Stimulated activated CD4-positive, alpha-beta T cell treated with anti-CD3 and anti-CD28 coated beads, Interleukin-2, amount 100 ng/mL, for 48 hours (primary cell): ENCODE data around the gene LOXL1.

Experiments
- DNase-seq, 2 donors: peaks; one replicate each; pipeline ENCODE4 v3.0.0-alpha.2; 2020

Gene LOXL1

DNA sequence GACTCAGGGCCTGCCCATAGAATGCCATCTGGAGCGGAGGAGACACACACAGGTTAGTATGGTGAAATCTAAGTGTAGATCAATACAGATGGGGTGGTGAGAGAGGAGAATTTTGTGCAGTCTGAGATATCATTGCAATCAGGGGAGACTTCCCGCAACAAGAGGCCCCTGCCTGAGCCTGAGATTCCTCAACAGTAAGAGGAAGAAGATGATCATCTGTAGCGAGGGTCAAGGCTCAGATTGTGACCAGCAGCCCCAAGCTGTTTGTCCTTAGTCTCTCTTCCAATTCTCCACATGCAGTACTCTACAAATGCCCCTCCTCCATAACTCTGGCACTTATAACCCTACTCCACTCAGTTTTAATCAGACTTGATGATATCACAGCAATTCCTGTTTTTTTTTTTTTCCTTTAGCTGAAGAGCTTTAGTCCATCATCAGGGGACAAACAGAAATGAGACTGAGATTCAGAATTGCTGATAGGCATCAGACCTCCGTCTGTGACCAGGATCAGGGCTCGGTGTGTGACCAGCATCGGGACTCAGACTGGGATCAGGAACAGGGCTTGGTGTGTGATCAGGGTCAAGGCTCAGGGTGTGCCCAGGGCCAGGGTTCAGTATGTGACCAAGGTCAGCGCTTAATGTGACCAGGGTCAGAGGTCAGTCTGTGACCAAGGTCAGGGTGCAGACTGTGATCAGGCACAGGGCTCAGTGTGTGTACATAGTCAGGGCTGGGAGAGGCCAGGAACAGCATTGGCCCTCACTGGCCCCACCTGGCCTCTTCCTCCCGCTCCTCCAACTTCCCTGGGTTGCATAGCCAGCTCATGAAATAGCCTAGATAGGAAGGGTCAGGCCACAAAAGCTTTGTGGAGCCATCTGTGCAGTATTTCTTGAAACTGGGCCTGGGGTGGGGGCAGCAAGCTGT, 14.1 kb downstream of the LOXL1 start:
- no peak for DNase-seq

DNA sequence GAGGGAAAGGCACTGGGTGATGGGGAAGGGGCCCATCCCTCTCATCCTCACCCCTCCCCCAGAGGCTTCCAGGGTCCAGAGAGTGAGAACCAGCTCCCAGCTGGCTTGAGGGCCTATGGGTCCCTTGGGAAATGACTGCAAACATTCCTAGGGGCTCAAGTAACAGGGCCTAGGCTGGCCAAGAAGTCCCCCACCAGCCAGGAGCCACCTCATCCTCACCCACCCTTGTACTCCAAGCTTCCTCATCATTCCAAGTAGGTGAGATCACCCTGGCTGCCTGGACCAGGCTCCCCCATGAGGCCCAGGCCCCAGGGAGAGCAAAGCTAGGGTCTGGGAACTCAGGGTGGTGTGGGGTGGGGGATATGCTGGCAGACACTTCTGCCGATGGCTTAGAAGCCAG, 14.8 kb downstream of the LOXL1 start:
- DNase-seq: no peak

DNA sequence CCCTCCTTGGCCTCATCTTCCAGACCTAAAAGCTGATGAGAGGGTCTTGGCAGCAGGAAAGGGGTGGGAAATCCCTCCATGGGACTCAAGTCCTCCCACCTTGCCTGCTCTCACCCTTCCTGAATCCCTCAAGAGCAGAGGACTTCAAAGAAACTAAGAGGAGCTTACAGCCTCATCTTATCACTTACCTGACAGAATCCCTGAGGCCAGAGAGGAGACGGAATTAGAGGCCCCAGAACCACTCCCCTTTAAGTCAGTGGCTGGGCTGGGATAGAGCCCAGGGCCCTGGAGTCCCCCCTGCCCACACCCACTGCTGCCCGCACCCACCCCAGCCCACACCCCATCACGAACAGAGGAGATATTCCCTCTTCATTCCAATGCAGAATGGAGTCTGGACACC, 15.2 kb downstream of the LOXL1 start:
- no peak for DNase-seq

DNA sequence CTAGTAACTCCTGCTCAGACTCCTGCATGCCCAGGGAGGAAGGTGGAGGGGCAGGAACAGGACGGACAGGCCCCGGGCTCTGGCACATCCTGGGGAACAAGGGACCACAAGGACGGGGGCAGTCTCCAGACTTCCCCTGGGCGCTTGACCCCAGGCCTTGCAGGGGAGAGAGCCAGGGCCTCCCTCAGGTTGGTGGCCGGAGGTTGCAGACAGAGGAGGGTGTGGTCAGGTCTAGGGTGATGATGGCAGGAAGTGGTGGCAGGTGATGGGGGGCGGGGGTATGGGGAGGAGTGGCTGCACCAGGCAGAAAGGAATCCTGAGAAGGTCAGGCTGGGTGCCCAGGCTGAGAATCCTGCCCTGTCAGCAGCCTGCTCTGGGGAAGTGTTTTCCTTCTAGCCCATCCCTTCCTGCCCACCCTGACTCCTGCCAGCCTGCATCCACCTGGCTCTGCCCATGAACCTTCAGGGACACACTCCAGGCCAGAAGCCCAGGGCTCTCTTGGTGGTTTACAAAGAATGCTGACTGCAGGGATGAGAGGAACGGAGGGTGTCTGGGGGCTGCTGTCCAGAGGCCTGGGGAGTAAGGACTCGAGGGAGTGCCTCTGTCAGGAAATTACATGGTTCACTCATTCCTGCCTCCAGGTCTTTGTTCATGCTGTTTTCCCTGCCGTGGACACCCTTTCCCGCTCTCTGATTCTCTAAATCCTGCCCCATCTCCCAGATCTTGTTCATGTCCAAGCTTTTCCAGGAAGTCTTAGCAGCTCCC, 15.8 kb downstream of the LOXL1 start:
- DNase-seq: no peak

DNA sequence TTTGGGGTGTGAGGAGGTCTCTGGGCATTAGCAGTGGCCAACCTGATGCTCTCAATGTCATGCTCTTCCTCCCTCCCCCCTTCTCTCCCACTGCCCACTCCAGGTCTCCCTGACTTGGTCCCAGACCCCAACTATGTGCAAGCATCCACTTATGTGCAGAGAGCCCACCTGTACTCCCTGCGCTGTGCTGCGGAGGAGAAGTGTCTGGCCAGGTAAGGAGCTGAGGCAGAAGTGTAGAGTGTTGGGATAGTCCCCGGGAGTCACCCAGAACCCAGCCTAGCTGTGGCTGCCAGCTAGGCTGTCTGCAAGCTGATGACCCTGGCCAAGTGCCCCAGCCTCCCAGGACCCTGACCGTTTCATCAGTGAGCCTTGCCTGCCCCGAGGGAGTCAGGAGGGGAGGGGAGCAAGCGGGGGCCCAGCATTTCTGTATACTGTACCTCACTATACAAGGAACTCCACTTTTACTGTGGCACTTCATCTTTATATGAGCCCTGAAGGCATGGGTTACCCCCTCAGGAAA, 16.5 kb downstream of the LOXL1 start:
- no peak for DNase-seq

DNA sequence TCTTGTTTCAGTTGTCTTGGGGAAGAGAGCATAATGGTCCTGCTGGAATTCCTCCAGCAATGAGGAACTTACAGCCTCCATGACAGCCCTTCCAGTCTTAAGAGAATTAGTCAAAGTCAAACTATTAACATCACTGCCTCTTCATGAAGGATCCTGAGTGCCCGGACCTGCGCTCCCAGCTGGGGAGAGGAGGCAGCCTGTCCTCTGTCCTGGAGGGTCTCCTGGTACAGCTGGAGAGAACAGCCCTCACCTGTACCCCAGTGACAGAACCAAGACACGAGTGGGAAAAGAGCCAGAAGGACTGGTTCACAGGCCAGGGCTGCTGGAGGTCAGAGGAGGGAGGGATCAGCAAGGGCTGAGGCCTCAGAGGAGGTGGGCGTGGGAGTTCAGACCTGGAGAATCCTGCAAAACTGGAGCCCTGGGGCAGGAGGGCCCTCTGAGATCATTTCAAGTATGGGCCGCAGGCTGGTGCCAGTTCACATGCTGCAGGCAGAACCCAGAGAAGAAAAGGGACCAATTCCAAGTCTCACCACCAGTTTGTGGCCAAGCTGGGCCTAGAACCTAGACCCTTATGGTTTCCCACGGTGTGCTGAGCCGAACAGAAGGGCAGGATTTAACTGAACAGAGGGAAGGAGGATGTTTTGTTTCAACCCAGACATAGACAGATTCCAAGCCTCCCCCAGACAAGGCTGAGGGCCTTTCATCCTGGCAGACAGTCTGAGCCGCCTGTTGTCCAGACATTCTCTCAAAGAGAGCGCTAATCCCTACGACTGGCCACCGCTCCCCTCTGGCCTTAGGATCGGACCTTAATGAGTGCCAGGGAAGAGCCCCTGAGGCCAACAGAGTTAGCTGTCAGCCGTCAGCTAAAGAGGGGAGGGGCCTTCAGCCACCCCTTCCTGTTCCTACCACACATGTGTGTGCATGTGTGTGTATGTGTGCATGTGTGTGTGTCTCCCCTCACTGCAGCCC, 18.2 kb downstream of the LOXL1 start:
- DNase-seq: no peak

DNA sequence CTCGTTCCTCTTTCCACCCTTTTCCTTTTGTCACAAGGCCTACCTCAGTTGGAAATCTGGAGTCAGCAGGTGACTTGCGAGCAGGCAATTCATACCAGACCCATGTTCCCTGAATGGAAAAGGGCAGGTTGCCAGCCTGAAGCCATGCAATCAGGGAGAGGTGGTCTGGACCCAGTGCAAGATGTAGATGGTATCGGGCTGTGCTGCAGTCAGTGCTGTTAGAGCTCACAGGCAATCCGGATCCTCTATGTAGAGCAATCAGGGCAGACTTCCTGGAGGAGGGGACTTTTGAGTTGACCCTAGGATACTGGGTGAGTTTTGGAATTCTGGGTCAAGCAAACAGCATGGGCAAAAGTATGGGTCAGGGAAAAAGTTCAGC, 18.9 kb downstream of the LOXL1 start:
- no peak for DNase-seq

DNA sequence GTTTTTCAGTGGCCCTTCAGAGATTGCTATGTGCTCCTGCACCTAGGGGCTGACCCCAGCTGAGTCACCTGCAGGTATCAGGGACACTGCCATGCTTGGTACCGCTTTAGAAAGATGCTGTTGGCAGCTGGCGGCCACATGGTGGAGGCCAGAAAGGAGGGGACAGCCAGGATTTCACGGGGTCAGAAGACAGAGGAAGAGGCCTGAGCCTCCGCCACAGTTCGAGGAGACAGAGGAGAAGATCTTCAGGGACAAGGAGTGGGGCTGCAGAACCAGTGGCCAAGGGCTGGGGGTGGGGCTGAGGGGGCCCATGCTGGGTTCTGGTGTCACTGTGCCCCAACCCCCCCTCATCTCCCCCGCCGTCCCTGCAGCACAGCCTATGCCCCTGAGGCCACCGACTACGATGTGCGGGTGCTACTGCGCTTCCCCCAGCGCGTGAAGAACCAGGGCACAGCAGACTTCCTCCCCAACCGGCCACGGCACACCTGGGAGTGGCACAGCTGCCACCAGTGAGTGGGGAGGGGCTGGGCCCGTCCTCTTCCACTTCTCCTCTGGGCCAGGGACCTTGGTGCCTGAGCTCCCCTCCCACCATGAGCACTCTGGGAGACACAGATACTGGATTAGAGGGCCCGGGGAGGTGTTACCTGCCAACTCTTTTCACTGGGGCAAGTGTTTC, 19.9 kb downstream of the LOXL1 start:
- no peak for DNase-seq

DNA sequence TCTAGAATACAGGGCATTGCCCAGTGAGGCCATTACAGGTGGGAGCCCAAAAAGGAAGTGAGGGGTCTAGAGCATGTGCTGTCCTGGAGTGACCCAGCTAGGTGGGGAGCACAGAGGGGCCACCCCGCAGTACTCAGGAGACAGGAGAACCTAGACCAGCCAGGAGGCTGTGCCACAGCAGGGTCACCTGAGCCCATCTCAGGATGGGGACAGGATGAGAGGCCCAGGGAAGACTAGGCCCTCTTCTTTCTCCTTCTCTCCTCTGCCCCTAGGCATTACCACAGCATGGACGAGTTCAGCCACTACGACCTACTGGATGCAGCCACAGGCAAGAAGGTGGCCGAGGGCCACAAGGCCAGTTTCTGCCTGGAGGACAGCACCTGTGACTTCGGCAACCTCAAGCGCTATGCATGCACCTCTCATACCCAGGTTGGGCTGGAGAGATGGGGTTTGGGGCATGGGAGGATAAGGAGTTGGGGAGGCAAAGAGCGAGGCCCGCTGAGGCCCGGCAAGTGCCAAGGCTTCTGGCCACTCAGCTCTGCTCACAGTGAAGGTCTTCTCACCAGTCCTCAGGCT, 20.6 kb downstream of the LOXL1 start:
- no peak for DNase-seq

DNA sequence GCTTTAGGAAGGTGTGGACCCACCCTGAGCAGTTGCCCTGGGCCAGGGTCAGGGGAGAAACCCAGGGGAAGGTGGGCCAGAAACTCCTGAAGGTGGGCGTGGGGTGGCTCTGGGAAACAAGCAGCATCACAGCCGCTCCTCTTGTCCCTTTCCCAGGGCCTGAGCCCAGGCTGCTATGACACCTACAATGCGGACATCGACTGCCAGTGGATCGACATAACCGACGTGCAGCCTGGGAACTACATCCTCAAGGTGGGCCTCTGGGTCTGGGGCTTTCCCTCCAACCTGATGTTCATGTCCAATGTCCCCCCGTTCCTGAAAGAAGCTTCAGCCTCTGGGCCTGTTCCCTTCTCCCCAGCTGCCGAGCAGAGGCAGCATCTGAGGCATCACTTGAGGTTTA, 21.4 kb downstream of the LOXL1 start:
- DNase-seq: no peak

DNA sequence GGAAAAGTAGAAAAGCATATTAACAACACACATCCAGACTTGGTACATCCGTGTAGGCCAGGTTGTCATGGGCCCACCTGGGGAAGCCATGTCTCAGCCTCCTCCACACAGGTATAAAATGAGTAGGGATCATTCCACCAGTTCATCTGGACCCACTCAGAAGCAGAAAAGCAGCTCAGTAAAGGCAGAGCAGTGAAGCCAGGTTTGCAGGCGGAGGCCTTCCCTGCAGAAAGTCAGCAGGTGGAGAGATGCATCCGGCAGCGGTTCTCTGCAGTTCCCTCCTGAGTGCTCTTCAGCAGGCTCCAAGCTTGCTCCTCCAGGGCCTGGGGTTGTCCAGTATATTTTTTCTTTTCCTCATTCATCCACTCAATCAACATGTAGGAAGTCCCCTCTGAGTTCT, 22.1 kb downstream of the LOXL1 start:
- no peak for DNase-seq

DNA sequence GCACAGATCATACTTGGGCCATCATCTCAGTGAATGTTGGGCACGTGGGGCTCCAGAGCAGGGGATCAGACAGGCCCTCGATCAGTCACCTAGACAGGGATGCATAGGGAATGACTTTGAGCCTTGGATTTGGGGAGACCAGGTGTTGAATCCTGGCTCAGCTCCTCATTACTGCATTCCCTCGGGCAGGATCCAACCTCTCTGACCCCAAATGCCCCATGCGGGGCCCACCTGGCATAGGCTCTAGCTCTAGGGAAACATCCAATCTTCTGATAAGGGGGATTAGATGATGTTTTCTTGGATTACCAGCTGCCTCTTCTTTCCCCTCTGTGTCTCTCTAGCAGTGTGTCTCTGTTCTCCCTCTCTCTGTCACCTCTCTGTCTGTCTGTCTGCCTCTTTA, 22.7 kb downstream of the LOXL1 start:
- no peak for DNase-seq

DNA sequence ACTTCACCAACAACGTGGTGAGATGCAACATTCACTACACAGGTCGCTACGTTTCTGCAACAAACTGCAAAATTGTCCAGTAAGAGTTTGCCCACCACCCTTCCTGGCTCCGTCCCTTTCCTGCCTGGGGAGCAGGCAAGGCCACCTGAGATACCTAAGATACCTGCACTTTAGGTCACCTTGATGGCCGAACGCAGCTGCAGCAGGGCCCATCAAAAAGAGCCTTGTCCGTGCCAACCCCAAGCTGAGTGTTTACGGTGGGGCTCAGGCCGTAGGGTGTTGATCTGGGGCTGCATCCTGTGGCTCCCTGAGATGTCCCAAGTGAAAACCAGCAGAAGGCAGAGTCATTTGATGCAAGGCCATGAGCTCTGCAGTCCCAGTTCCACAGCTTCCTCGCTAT, 23.2 kb downstream of the LOXL1 start:
- no peak for DNase-seq

DNA sequence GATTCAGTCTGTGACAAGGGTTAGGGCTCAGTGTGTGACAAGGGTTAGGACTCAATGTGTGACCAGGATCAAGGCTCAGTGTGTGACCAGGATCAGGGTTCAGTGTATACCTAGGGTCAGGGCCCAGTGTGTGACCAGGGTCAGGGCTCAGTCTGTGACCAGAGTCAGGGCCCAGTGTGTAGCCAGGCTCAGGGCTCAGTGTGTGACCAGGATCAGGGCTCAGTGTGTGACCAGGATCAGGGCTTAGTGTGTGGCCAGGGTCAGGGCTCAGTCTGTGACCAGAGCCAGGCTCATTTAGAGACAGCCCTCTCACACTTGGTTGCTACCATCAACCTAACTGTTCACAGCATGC, 24.2 kb downstream of the LOXL1 start:
- no peak for DNase-seq

DNA sequence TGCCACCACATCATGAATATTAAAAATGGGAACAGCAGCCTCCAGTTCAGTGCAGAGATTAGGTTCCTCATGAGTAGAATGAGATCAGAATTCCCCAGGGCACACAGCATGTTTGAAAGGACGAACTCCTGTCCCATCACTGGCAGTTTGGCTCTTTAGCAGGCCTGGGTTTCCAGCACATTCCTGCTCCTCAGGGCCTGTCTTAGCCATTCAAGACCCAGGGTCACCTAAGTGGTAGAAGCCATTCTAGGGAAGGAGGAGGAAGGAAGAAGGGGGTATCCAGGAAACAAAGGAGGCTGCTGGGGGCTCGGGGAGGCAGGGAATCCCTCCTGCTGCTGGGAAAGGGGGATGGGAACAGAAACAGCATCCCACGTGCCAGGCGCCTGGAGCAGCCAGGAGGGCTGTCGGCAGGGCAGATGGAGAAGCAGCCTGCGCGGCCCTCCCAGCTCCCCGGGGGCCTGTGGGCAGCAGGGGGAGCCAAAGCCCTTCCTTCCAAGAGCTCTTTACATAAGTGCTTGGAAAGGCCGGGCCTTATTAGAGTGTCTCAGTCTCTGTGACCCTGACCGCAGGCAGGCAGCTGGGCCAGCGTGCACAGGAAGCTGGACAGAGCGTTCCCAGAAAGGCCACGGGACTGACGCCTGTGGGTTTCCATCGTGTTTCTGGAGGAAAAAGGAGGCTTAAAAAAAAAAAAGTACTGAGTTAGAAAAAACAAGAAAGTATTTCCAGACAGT, 24.7 kb downstream of the LOXL1 start:
- peak; percentile 54 to 60 for DNase-seq

DNA sequence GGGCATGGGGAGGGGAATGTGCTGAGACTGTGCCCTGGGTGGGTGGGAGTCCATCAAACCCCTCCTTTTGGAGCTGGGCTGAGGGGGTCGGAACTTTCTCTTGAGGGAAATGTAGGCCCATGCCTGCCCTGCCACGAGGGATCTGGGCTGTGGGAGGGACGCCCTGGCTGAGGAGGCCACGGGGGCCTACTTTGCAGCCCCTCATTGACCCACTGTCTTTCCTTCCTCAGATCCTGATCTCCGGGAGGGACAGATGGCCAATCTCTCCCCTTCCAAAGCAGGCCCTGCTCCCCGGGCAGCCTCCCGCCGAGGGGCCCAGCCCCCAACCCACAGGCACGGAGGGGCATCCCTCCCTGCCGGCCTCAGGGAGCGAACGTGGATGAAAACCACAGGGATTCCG, 25.3 kb downstream of the LOXL1 start:
- no peak for DNase-seq

DNA sequence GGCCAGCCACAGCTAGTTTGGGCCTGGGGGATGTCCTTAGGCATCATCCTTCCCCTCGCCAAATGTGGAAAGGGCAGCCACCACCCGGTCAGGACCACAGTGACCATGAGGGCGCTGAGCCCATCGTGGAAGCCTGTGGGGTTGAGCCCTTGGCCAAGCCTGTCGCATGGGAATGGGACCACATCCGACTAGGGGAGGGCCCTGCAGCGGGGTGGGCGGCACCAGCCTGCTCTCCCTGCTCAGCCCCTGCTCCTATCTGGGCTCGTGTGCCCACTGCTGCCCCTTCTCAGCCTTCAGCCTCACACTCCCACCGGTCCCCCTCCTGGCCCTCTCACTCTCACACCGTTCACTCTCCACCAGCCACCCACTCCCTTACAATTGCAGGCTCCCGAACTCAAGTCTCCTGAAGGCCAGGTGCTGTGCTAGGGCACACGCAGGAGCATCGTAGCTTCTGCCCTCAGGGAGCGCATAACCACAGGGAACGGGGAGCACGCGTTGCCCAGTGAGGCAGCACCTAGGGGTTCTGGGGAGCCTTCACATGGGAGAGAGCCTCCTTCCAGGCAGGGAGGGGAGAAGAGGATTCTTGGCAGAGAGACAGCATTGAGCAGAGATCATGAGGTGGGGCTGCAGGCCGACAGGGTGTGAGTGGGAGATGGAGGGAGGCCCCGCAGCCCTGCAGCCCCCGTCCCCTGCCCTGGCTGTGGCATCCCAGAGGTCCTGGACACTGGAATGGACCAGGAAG, 26.1 kb downstream of the LOXL1 start:
- DNase-seq: no peak

DNA sequence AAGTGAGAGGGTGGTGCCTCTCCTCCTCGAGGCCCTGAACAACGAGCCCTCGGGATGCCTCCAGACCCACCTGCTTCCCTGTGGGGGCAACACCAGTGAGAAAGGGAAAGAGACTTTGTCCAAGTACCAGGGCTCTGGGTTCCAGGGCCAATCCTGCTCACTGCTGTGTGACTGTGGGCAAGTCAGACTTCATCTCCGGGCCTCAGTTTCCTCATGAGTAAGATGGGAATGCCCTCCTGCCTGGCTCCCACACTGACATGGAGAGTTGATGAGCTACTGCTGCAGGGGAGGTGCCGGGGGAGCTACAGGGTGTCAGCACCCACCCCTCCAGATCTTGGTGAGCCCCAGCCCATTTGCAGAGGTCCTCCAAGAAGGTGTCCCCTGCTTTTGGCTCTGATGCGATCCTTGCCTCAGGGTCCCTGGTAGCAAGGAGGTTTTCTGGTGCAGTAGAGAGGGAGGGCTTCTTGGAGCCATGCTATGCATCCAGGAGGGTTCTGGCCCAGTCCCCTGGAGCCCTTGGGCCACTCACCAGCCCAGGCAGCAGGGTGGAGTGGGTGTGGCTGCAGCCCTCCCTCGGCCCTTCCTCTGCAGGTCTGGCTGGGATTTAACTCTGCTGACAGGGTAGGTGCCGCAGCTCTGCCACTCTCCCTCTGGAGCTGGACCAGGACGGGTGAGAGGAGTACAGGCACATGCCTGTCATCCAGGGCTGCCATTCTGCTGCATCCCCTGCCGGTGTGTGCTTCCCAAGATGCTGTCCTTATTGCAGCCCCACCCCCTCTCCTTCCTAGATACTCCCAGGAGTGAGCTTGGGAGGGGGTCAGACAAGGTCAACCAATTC, 26.9 kb downstream of the LOXL1 start:
- DNase-seq: no peak
